ENCODE results near the gene CDKN1B.
"Not testable (repeated sequence)": the region's sequence is repeated elsewhere in the genome, so short reads cannot be mapped to it uniquely, and the experiment has no call there.

CDKN1B gene

DNA sequence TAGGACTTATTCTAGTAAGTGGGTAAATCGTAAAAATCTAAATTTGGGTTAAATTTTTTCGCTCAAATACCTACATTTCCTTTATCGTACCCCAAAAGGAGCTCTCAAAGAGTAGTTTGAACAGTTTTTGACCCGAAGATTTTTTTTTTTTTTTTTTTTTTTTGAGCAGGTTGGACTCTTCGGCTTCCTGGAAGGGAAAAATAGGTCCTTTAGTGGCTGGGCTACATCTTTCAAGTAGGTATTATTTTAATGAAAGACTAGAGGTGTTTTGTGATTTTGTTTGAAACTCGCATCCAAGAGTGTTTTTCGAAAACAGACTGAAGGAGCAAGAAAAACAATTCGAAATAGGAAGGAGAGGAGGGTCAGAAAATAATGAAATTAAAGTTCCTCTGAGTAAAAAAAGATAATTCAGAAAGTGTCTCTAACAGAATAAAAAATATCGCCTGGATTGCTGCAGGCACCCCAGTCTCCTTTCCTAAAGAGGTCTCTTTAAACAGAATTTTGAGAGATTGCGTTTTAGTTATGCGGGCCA is 6.0 kb downstream of the CDKN1B start:
- in situ Hi-C loops (cut with MboI; ENCODE audit: low sequenced_read_pairs): no loop called here

DNA sequence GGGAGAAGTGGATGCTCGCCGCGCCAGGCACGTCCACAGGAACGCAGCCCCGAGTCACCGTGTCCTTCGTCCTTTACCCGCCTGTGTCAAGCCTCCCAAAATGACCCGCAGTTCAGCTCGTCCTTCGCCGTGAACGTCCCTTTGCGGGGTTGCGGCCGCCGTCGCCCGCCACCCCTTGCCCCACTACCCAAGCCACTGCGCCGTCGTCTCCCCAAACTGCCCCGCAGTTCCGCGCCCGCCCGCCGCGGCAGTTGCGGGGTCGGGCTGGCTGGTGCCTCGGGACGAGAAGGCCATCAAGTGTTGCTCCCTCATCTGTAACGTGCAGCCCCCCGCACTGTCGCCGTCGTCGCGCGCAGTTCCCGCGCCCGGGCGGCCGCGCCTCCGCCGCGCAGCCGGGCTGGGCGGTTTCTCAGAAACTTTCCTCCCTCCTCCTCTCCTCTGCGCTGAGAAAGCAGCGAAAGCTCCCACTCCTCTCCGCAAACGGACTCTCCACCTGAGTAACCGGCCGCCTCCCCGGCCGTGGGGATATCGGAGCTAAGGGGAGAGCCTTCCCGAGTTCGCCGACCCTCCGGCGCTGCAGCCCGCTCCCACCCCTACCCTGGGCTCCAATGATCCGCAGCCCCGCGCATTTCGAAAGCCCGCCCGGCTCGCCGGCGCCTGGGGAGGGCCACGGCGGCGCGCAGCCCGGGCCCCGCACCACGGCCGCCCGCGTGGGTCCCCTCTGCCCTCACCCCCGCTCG is 6.7 kb downstream of the CDKN1B start:
- in situ Hi-C loops (cut with MboI; ENCODE audit: low sequenced_read_pairs): no loop called here

DNA sequence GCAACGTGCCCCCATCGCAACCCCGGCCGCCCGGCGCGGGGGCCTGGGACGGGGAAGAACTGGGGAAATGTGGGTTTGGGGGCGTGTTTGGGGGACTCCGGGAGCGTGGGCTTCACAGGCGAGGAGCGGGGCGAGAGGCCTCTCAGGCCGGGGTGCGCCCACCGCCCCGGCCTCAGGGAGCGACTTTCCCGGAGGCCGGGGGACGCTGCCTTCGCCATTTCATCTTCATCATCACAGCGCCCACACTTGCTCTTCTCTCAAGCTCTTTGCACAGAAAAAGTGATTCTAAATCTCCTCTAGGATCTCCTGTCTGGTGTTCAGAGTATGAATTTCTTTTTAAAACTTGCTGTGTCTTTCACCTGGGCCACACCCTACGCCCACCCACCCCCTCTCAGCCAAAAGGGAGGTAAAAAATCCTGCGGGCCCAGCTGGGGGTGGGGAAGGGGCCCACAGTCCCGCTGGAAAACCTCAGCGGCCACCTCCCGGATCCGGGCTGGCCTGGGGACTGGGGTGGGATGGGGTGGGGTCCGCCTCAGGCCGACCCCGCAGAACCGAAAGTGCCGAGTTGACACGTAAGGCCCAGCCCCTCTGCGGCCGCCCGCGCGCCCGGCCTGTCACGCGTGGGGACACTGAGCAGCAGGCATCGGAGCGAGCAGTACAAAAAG is 7.4 kb downstream of the CDKN1B start:
- in situ Hi-C loops (cut with MboI; ENCODE audit: low sequenced_read_pairs): no loop called here

DNA sequence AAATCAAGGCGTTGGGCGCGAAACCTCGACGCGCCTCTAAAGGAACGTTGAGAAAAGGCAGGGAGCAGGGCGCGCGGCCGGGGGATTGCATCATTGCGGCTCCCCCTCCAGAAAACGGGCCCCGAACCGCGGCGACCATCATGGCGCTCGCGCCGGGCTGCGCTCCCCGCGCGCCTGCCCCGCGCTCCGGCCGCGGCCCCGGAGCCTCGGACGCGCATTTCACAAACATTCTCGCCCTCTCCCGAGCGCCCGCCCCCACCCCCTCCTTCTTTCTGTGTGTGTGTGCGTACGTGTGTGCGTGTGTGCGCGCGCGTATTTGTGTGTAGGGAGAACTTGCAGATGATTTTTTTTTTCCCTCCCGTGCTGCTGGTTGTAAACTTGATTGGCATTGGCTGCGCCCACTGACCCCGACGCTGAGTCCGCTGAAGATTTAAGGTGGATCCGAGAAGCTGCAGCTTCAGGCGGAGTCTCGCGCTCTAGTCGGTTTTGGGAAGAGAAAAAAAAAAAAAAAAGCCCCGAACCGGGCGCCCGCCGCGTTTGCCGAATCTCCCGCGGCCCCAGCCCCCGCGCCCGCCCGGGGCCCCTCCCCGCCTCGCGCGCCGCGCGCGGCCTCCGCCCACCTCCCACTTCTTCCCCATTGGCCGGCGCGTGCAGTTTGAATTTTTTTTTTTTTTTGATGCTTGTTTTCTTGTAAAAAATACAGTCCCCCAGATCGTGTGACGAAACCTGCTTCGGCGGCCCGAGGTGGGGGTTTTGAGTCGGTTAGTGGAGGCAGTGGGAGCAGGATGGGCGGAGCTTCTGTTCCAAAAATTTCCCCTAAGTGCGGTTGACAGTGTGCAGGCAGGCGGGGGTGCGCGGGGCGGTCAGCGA is 8.2 kb downstream of the CDKN1B start:
- in situ Hi-C loops (cut with MboI; ENCODE audit: low sequenced_read_pairs): no loop called here

DNA sequence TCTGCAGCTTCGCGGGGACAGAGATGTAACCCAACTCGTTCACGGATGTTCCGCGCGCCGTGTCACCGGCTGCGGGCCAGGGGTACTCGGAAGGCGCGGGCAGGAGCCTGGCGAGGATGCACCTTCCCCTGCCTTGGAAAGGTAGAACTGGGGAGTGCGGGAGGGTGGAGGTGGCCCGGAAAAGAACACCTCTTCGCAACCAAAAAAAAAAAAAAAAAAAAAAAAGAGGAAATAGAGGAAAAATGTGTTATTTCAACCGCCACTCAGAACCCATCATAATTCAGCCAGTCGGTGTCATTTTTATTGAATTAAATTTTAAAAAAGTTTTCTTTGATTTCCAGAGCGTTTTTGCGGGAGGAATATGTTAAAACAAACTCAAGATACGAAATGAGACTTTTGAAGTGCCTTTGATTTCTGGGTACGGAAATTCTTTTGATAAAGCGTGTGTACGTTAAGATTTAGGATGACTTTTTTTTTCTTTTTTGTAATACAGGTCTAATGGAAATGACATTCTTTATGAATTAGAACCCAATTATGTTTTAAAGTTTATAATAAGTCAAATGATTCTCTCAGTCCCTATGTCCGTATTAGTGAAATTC is 8.9 kb downstream of the CDKN1B start:
- in situ Hi-C loops (cut with MboI; ENCODE audit: low sequenced_read_pairs): no loop called here

DNA sequence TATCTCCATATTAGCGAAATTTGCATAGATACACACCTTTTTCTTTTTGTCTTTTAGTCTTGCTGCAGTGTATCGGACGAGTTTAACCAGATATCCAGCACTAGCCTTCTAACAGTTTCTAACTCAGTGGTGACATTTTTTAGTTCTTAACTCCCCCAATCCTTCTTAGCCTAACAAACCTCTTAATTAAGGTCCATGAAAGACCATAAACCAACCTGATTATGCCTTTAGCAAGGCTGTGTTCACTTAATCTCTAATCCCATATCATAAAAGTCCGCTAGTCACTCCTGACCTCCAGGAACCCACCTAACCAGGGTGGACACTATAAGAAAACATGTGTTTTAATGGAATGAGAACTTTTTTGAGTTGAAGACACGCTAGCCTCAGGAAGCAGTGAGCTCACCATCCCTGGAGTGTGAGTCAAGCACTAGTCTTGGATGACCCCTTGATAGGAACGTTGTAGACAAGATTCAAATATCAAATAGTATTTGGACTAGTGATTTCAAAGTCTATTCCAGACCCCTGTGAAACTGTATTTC is 9.5 kb downstream of the CDKN1B start:
- in situ Hi-C loops (cut with MboI; ENCODE audit: low sequenced_read_pairs): no loop called here

DNA sequence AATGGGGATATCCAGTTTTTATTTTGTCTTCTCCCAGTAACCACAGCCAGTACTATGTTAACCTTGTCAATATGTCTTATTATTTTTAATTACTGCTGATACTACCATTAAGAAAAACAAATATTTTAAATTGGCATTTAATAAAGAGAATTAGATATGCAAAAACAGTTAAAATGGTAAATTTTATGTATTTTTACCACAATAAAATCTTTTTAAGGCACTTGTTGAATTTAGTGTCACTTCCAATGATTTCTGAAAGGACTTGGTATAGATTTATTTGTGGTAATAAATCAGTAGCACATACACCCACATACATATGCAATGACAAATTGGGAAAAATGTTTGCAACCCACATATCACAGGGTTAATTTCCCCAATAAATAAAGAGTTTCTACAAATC is 14.0 kb downstream of the CDKN1B start:
- in situ Hi-C loops (cut with MboI; ENCODE audit: low sequenced_read_pairs): no loop called here

DNA sequence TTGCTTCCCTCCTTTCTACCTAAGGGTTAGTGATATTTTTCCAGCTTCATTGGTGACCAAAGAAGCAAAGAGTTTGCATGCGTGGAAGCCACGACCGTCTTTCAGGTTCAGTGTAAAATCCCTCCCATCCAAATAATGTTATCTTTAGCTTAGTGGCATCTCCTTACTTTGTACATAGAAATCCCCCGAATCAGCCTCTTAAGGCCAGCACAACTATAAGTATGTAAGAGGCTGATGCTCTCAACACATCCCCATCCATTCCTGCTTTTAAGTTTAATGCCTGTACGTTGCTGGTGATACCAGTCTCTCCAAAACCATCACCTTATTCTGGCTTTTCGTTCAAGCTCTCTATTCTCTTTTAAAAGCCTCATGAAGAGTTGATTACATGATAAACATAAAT is 14.6 kb downstream of the CDKN1B start:
- in situ Hi-C loops (cut with MboI; ENCODE audit: low sequenced_read_pairs): no loop called here

DNA sequence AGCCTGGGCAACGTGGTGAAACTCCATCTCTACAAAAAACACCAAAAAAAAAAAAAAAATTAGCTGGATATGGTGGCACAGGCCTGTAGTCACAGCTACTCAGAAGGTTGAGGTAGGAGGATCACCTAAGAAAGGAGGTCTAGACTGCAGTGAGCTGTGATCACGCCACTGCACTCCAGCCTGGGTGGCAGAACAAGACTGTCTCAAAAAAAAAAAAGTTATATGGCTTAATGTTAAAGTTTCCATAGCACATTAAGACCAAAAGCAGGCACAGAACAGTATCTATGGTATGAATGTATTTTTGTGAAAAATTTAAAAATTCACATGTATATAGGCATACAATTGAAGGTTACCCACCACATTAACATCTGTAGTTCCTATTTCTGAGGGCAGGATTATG is 15.9 kb downstream of the CDKN1B start:
- in situ Hi-C loops (cut with MboI; ENCODE audit: low sequenced_read_pairs): no loop called here

DNA sequence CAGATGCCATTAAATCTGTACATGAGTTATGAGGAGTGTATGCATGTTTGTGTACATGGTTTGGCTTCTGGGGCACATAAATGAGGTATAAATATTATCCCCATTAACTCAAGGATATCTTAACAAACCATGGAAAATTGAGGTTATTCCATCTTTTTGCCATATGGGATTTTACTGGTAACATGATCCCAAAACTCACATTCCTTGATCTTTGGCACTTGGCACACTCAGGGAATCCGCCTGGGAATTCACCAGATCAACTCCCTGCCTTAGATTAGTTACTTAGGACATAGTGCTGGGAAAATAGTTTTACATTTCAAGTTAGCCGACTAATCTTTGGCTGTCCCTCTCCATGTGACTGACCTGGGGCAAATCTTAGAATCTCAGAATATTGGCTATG is 16.9 kb downstream of the CDKN1B start:
- in situ Hi-C loops (cut with MboI; ENCODE audit: low sequenced_read_pairs): no loop called here

DNA sequence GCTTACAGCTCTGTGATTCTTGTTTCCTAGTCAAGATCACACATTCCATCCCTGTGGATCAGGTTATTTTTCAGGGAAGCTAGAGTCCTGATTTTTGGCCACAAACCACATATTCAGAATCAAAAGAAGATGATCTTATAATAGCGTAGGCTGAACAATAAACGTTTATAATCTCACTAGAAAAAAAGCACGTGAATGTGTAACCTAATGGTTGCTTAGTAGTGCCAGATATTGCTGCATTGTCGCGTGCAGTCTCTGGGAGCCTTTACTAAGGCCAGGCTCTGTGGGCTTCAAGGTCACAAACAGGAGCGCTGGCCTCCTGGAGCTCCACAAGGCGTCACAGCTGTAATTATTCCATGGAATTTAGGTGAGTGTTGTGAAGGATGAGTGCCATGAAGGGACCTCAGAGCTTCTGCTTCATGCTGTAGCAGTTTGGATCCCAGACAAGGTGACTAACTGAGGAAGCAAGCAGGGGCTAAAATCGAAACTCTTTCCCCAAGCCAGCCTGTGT is 17.4 kb downstream of the CDKN1B start:
- in situ Hi-C loops (cut with MboI; ENCODE audit: low sequenced_read_pairs): no loop called here

DNA sequence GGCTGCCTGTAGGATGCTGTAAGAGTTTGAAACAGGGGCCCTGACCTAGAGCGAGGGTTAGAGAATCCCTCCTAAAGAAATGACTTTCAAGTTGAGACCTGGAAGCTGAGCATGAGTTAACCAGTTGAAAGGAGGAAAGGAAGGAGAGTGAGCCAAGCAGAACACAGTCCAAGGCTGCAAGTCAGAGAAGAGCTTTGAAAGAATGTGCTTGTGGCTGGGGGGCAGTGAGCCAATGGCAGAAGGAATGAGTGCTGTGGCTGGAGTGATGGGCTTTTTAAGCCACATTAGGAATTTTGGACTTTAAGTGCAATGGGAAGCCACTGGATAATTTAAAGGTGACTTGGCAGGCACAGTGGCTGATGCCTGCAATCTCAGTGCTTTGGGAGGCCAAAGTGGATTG is 18.1 kb downstream of the CDKN1B start:
- in situ Hi-C loops (cut with MboI; ENCODE audit: low sequenced_read_pairs): no loop called here

DNA sequence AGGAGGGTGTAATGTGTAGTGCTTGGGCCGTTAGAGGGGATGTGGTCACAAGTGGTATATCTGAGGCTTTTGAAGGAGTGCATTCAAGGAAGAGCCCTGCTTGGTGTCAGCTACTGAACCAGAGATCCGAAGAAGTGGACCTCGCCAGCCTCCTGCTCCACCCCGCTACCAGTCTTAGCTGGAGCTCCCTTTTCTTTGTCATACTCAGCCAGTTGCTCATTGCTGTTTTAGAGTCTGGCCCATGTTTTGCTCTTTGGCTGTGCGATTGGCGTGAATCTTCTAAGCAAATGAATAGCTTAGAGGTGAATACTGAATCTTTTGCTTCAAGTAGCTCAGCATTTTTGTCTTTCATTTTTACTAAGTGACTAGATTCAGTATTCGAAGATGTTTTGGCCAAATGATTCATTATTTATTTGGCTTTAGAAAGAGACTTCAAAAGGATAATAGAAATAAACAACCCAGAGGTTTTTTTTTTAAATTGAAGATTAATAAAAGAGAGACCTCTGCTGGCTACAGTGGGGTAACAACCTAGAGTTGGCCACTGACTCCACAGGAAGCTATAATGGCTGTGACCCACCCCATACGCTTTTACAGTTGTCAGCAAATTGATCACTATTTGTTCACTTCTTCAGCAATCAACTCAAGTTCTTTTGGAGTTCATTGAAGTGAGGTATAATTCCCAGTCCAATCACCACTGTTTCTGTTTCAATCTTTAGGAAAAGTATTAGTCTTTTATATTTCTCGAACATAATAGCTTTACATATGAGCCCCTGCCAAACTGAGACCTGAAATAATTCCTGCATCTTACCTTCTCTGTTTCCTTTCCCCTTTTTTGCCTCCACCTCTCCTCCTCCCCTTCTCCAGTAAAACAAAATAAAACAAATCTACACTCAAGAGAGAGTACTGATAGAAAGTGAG is 19.9 kb downstream of the CDKN1B start:
- in situ Hi-C loops (cut with MboI; ENCODE audit: low sequenced_read_pairs): no loop called here

DNA sequence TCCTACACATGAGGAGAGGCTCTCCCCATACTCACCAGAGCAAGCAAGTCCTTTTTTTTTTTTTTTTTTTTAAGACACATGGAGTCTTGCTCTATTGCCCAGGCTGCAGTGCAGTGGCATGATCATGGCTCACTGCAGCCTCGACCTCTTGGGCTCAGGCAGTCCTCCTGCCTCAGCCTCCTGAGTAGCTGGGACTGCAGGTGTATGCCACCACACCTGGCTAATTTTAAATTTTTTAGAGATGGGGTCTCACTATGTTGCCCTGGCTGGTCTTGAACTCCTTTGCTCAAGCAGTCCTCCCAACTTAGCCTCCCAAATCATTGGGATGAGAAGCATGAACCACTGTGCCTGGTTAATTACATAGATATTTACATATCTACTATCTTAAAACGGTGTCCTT is 21.0 kb downstream of the CDKN1B start:
- in situ Hi-C loops (cut with MboI; ENCODE audit: low sequenced_read_pairs): not testable (repeated sequence)

DNA sequence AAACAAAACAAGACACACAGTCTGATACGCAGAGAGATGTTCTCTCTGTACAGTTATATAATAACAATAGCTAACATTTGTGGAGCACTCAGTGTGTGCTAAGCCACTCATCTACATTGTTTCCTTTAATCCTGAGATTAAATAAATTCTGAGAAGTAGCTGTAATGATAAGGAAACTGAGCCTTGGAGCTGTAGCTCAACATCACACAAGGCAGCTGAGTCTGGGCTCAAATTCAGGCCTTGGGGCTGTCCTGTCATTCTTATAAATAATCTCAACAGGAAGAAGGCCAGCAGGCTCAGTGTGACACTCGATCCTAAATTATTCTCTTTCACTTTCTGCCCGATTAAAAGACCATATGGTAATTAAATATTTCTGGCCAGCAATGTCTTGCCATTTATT is 24.5 kb downstream of the CDKN1B start:
- in situ Hi-C loops (cut with MboI; ENCODE audit: low sequenced_read_pairs): no loop called here

DNA sequence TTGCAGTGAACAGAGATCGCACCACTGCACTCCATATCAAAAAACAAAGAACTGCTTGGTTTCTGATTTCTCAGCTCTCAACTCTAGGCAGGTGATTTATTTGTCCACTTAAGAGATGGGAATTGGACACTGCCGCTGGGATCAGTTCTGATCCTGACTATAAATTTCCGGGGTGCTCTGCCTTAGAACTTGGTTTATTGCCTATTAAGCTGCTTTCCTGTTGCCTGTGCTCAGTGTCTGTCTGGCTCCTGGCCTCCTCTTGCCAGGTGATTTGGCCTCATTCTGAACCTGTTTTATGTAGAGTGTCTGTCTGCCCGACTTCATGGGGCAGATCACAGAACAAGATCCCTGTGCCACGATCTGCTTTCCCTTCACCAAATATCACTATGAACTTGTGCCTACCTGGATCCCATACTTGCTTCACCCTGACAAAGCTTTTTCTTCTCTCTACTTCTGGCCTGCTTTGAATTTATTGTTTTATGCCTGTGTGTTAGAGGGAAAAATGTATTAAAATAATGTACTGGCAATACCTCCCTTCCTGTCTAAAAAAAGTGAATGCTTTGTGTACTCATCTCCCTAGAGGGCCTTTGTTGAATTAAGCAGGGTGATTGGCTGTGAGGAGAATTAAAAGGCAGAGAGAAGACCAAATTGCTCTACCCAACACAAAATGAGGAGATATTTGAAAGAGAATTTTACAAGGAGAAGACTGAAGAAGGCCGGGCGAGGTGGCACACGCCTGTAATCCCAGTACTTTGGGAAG is 27.6 kb downstream of the CDKN1B start:
- in situ Hi-C loops (cut with MboI; ENCODE audit: low sequenced_read_pairs): no loop called here

DNA sequence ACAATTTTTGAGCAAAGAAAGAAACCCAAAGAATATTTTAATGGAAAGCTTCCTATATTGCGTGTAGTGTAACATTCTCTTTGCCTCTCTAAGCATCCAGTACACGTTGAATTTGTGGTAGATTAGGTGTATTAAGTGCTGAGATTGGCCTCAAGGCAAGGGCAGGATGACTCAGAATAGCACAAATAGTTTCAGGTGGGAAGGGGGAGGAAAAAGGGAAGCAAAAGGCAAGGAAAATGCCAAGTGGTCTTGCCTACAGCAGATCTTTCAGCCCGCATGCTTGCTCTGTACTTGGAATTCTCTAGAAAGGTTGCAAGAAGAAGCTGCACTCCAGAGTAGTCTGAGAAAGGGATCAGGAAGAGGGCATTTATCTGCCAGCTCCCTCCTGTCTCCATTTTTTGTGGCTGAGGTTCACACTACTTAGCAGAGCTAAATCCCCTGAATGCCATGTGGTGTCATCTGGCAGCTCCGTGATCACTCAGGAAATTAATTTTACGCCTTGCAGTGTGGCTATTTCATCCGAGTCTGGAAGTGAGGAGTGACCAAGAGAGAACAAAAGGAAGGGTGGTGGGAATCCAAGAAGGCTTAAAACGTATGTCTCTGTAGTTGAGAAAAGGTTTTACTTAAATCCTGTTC is 28.5 kb downstream of the CDKN1B start:
- in situ Hi-C loops (cut with MboI; ENCODE audit: low sequenced_read_pairs): no loop called here

DNA sequence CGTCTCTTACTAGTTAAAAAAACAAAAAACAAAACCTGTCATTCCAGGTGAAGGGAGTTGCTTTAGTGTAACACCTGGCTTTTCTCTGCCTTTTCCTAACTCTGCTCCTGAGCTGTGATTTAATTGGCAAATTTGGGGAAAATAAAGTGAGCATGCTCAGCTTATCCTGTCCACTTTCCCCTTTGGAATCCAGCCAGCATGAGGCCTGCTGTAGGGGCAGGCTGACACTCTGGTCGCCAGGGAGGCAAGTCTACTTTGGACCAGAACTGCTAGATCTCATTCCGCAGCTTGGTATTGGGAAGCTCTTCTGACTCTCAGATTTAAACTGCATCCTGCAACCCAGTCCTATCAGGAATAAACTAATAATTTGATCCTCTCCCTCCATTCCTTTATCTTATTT is 30.1 kb downstream of the CDKN1B start:
- in situ Hi-C loops (cut with MboI; ENCODE audit: low sequenced_read_pairs): no loop called here
